HCT116 (cell line): Measurements from ENCODE around the gene KNCN.

Source experiments
- CEBPB ChIP-seq: IDR thresholded peaks from 2 replicates; pipeline ENCODE4 v1.6.1; 2012; ENCODE audit warnings: low read depth
- EZH2 ChIP-seq: fragments of 200-600 bp; sonication (generic); IDR thresholded peaks from 2 replicates; pipeline ENCODE4 v1.6.1; 2017; ENCODE audit warnings: antibody characterized with exemption, mixed run types
- JUND ChIP-seq: IDR thresholded peaks from 2 replicates; pipeline ENCODE4 v1.6.1; 2012
- POLR2A ChIP-seq: IDR thresholded peaks from 2 replicates; pipeline ENCODE4 v1.7.0; 2011; ENCODE audit warnings: borderline replicate concordance; ENCODE audit not compliant: insufficient read depth, insufficient read length; ENCODE audit errors: extremely low read depth
- REST ChIP-seq: IDR thresholded peaks from 2 replicates; pipeline ENCODE4 v1.6.1; 2012; ENCODE audit warnings: low read depth
- TF ChIP-seq, protein P1 (sequence below): IDR thresholded peaks from 2 replicates; pipeline ENCODE4 v1.6.1; 2012

- TF ChIP-seq EZH2, result no peak
- TF ChIP-seq, protein P1, sequence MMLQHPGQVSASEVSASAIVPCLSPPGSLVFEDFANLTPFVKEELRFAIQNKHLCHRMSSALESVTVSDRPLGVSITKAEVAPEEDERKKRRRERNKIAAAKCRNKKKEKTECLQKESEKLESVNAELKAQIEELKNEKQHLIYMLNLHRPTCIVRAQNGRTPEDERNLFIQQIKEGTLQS, result no peak
- no peak for TF ChIP-seq REST
- TF ChIP-seq POLR2A, result no peak
- no peak for TF ChIP-seq JUND
- TF ChIP-seq CEBPB, result no peak
Observed at GRCh38 chr1:46512135-46512791, 39.2 kb downstream of the KNCN start.
